Kidney (tissue), 14 donors: Measurements from ENCODE around the gene PITX2. TPM values are rescaled to one million over a fixed set of nuclear protein-coding genes. Genes with fewer than 3 reads are reported as not detected.
"Not testable (repeated sequence)": the region's sequence is repeated elsewhere in the genome, so short reads cannot be mapped to it uniquely, and the experiment has no call there.

Experiments used
- DNase-seq, 5 donors: peaks; one replicate each; pipeline ENCODE4 v3.0.0-alpha.2; 2013 to 2020
- FAIRE-seq: peaks from 2 replicates; lab custom pipeline; 2012; peaks lifted over from hg19 to GRCh38; lab: Jason Lieb, UNC
- H3K27ac ChIP-seq, 2 donors: one replicate each; pipeline ENCODE4 v1.7.0; 2013; ENCODE audit warnings: low read depth in 2 of 2, low read length in 2 of 2, inconsistent platforms in 1 of 2
- H3K27me3 ChIP-seq: one replicate; pipeline ENCODE4 v1.7.1; 2013; ENCODE audit warnings: low read length, inconsistent platforms; ENCODE audit not compliant: control insufficient read depth, insufficient read depth
- H3K36me3 ChIP-seq, 3 donors: one replicate each; pipeline versions ENCODE4 v1.7.0 to v1.7.1; 2013; ENCODE audit warnings: low read length in 3 of 3, control low read depth in 1 of 3, inconsistent platforms in 1 of 3; ENCODE audit not compliant: insufficient read depth in 3 of 3, control insufficient read depth in 2 of 3
- H3K4me1 ChIP-seq, 3 donors: one replicate each; pipeline versions ENCODE4 v1.7.0 to v1.7.1; 2013; ENCODE audit warnings: low read length in 3 of 3, inconsistent platforms in 1 of 3, low read depth in 1 of 3; ENCODE audit not compliant: control insufficient read depth in 2 of 3, insufficient read depth in 2 of 3
- H3K4me3 ChIP-seq, 3 donors: one replicate each; pipeline versions ENCODE4 v1.7.0 to v1.8.1; 2013; ENCODE audit warnings: low read length in 3 of 3, control low read depth in 1 of 3, inconsistent platforms in 1 of 3
- H3K9ac ChIP-seq, 3 donors: one replicate each; pipeline versions ENCODE4 v1.7.0 to v1.7.1; 2013; ENCODE audit warnings: low read length in 3 of 3, control low read depth in 1 of 3, inconsistent platforms in 1 of 3
- H3K9me3 ChIP-seq, 3 donors: one replicate each; pipeline versions ENCODE4 v1.7.0 to v1.7.1; 2013; ENCODE audit warnings: low read length in 3 of 3, control low read depth in 1 of 3, inconsistent platforms in 1 of 3; ENCODE audit not compliant: control insufficient read depth in 2 of 3, insufficient read depth in 1 of 3
- CTCF ChIP-seq: IDR thresholded peaks from 3 replicates; pipeline ENCODE4 v1.5.1; 2012; ENCODE audit warnings: mild to moderate bottlenecking, moderate library complexity, borderline replicate concordance; ENCODE audit not compliant: insufficient read depth; ENCODE audit errors: extremely low read depth
- intact Hi-C: fragments of 100-400 bp; cut with DNase I; formaldehyde crosslinking; loops from one replicate; pipeline ENCODE4 v1.11.1; 2022
- polyA plus RNA-seq: library from polyadenylated mRNA; stranded (reverse); fragments of 350-450 nt; fragmentation: Illumina TruSeq; extraction: RNeasy Lipid Tissue Mini Kit (QIAGEN cat#74804); gene quantifications from one replicate; pipeline ENCODE4 v1.2.3, GENCODE V29; 2014; ENCODE audit warnings: low read depth, low replicate concordance; ENCODE audit not compliant: insufficient read depth
- total RNA-seq: library from RNA; stranded (reverse); fragmentation: NEBNext Ultra II Directional; extraction: Animal tissue kit (Norgen Biotek cat#: 25700); gene quantifications from one replicate; pipeline ENCODE4 v1.2.1, GENCODE V29; 2021
- donor health status: control.
- donor health status: control.
- donor health status: control.
- donor health status: control.
- donor health status: control.
- donor health status: DM: yes; HTN: yes; CAD: no.
- donor health status: Normal renal cell carcinoma (clear cell type).

The PITX2 gene
- total and polyA plus RNA-seq, 2 donors from 2014 or later = 0.71 to 3.2 TPM

- Histone ChIP-seq H3K9ac (no peak overlapping the region), H3K36me3 (no peaks in the 10 kb centered on the region), H3K9me3 (no peaks in the 10 kb centered on the region), H3K27me3 (no peaks in the 10 kb centered on the region), H3K4me3 (no peak overlapping the region), H3K27ac (no peak overlapping the region), H3K4me1 (no peaks in the 10 kb centered on the region)
- FAIRE-seq (peak; percentile 15), DNase-seq (no peak)
- intact Hi-C loops = no loop called here
- TF ChIP-seq CTCF = no peak
These were observed 33.6 kb downstream of the PITX2 start for GRCh38 chr4:110589297-110589696.

DNA sequence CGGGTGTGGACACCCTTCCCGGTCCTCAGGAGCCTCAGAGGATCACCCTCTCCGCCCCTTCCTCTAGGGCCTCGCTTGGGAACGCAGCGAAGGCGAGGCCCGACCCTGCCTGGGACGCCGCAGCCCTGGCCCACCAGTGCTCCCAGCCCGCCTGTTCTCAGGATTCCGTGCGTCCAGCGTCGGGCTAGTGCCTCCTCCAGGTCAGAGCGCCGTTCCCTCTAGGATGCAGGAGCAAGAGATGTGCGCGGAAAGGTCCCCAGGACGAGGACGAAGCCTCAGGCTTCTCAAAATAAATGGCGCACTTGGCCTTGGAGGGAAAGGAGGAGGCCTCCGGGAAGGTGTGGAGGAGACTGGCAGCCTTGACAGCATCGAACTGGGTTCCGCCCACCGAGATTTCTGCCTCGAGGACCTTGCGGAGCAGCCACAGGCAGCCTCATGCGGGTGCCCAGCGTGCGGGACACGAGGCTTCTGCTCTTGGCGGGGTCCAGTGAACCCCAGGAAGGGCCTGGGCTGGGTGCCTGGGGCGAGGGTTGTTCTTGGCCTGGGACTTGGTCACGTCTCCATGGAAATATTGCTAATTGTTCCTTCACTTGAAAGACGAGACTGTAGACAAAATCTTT is 35.1 kb downstream of the PITX2 start:
- H3K4me3 ChIP-seq = no peak overlapping the region
- no peaks in the 10 kb centered on the region for H3K36me3 ChIP-seq
- no peak overlapping the region for H3K27ac ChIP-seq
- no peaks in the 10 kb centered on the region for H3K4me1 ChIP-seq
- FAIRE-seq (no peak), DNase-seq (no peak)
- H3K9me3 ChIP-seq = no peaks in the 10 kb centered on the region
- H3K27me3 ChIP-seq = no peaks in the 10 kb centered on the region
- no peak overlapping the region for H3K9ac ChIP-seq
- no peak for TF ChIP-seq CTCF
- intact Hi-C loops = no loop called here

DNA sequence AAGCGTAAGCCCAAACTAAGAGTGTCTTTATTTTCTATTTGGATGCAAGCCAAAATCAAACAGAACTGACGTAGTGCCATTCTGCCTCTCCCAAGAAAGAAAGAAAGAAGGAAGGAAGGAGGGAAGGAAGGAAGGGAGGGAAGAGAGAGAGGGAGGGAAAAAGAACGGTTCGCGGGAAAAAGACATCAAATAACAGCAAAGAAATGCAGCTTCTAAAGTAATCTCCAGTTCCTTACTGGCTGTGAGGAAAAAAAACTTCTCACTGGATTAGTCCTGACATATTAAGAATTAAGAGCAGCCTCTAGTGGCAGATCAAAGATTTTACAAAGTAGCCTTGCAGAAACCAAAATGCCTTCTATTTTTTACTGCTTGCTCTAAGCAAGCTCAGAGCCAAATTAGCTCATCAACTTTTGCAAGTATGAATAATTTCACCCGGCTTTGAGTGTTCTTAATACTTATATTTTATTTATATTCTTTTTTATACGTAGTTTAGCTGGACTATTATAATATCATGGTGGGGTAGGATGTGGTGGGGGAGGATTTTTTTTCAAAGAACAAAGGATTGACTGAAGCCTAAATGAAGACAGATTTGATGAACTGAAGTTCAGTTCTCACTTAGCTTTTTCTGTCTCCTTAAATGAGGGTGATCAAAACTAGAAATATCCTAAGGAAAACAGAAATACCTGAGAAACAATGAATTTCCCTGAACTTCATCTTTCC is 36.6 kb downstream of the PITX2 start:
- Histone ChIP-seq H3K27ac (no peak overlapping the region), H3K27me3 (no peaks in the 10 kb centered on the region), H3K36me3 (no peaks in the 10 kb centered on the region), H3K4me3 (peak overlapping the region in 1 of 3 donors; percentile 28), H3K4me1 (no peaks in the 10 kb centered on the region), H3K9me3 (no peaks in the 10 kb centered on the region), H3K9ac (no peak overlapping the region)
- TF ChIP-seq CTCF = peak; percentile 52
- FAIRE-seq (peak; percentile 86), DNase-seq (peak in 2 of 5 donors; percentile 59 to 70)
- intact Hi-C loops = no loop called here

DNA sequence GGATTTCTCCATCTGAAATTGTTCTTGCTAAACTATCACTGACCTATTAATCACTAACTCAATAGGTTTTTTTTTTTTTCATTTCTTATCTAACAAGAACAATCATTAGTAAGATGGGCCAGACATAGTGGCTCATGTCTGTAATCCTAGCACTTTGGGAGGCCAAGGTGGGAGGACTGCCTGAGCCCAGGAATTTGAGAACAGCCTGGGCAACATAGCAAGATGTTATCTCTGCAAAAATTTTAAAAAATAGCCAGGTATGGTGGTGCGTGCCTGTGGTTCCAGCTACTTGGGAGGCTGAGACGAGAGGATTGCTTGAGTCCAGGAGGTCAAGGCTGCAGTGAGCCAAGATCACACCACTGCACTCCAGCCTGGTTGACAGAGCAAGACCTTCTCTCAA is 46.2 kb downstream of the PITX2 start:
- not testable (repeated sequence) for DNase-seq, H3K36me3 ChIP-seq

More for the DNA sequence above, 46.2 kb downstream of the PITX2 start:
- H3K4me3 ChIP-seq, H3K27ac ChIP-seq, intact Hi-C loops, H3K9ac ChIP-seq, H3K4me1 ChIP-seq, H3K9me3 ChIP-seq, FAIRE-seq, H3K27me3 ChIP-seq: not testable (repeated sequence)
